GM18909 (cell line): ENCODE measurements around the gene CA10.

Experiments used
- ATAC-seq: cut with Tn5 transposase; IDR thresholded peaks from one replicate; pipeline ENCODE4 v1.9.1; 2021; ENCODE audit warnings: mild to moderate bottlenecking; ENCODE audit not compliant: unreplicated experiment, poor library complexity

CA10 gene

DNA sequence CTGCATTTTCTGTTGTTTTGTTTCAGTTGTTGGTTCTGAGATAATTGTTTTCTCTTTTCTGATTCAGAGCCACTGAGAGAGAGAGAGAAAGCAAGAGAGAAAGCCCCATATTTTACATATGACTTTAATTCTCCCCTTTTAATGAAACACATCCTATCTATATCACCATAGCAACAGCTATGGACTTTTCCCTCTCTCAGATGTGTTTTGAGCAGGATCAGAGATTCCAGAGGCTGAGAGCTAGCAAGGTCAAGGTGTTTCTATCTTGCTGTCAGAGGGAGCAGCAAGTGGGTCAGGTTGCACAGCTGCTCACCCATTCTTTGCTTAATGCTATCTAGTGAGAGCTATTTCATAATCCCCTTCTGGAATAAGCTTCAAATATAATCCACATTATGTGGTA is 415.9 kb downstream of the CA10 start:
- no peak for ATAC-seq

DNA sequence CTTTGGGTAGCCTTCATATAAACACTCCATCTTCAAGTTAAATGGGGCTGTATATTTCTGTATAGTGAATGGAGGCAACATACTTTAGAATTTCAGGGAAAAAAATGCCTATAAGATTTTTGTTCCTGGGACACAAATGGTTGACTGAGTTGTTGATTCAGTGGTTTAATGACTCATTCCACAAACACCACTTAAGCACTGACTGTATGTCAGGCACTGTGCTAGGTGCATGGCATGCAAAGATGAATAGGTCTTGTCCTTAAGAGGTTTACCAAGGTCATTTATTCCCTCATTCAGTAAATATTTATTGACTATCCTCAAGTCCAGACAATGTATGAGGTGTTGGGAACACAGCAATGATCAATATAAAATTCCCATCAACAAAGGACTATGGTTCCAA is 417.1 kb downstream of the CA10 start:
- no peak for ATAC-seq

DNA sequence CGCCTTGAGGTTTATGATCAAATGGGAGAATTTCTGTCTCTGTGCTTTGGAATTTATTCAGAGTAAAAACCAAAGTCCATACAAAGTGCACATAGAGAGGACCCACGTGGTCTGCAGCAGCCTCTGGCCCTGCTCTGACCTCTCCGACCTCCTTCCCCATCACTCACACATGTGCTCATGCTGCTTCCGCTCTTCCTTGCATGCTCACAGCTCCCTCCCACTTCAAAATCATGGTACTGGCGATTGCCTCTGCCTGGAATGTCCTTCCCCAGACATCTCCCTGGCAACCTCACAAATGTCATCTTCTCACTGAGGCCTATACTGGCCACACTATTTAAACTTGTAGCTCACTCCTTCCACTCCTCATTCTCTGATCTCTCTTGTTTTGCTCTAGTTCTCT is 418.0 kb downstream of the CA10 start:
- no peak for ATAC-seq

DNA sequence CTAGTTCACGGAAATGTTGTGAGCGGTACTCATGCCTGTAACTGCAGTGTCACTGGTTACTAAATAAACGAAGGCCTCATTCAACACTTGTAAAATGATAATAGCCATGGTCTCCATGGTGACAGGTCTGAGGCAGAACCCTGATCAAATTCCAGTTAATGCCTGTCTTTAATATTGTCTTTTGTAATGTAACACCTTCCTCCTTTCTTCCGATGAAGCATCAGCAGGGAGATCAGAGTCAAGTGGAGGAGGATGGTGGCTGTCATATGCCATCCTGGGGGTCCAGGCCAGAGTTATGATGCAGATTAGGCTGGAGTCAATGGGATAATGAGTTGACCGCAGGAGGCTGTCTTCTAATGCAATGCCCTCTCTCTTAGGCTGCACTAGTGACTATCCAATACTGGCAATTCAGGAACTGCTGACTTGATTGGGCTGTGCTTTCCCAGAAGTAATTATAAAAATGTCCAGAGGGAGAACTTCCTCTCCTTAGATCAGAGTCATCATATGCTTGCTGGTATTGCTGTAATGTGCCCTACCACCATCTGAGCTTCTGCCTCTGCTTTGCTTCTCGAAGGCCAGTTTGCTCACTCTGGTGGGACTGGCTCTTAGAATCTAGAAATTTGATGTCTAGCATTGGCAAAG is 419.1 kb downstream of the CA10 start:
- ATAC-seq: no peak

DNA sequence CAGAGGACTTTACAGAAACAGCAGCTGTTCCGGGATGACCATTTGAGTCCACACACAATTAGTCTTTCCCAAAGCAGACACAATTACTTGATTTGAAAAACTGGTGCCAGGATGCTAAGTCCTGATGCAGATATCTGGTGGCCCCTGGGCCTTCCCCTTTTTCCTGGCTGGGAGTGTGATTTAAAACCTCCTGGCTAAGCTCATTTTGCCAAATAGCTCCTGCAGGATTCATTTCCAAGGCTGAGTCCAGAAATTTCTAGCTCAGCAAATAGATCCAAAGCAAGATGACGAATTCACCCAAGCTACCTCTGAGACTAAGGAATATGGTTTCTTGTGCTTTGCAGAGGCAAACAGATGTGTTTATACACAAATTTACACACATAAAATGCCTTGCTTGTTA is 422.2 kb downstream of the CA10 start:
- no peak for ATAC-seq

DNA sequence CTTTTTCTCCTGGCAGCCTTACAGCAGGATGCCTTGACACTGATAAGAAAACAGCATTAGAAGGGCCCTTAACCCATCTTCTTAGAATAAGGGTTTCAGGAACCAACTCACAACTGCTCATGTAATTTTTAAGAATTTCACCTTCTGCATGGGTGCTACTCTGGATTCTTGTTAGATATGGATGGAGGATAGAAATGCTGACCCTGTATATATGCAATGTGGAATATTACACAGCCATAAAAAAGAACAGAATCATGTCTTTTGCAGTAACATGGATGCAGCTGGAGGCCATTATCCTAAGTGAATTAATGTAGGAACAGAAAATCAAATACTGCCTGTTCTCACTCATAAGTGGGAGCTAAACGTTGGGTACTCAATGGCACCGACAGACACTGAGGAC is 423.5 kb downstream of the CA10 start:
- ATAC-seq: no peak

DNA sequence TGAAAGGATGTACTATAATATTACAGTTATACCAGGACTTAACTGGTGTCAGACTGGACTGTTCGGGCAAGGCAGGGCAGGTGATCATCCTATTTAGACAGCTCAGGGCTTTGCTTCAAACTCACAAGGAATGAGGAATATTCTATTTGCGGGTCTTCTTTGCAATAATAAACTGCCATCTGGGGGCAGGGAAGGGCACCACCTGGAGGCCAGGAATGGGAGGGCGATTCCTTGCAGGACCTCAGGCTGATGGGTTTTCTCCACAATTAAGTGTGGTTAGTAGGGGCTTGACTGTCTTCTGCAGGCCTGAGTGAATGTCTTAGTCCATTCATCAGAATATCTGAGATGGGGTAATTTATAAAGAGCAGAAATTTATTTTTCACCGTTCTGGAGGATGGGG is 424.1 kb downstream of the CA10 start:
- ATAC-seq: no peak

DNA sequence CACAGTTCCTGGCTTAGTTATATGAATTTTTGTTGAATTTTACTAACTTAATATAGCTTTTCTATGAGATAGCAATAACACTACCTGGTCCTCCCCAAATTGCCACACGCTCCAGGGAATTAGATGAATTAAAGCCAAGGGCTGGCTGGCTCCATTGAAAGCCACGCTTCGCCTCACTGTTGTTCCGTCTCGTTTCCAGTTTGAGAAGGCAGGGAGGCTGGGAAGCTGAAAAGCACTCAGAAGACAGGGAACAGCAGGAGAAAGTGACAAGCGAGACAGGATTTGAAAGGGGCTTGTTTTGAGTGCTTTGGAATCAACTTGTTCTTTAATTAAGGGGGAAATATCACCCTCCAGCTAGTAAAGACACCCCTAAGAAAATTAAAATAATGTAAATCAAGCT is 425.3 kb downstream of the CA10 start:
- no peak for ATAC-seq

DNA sequence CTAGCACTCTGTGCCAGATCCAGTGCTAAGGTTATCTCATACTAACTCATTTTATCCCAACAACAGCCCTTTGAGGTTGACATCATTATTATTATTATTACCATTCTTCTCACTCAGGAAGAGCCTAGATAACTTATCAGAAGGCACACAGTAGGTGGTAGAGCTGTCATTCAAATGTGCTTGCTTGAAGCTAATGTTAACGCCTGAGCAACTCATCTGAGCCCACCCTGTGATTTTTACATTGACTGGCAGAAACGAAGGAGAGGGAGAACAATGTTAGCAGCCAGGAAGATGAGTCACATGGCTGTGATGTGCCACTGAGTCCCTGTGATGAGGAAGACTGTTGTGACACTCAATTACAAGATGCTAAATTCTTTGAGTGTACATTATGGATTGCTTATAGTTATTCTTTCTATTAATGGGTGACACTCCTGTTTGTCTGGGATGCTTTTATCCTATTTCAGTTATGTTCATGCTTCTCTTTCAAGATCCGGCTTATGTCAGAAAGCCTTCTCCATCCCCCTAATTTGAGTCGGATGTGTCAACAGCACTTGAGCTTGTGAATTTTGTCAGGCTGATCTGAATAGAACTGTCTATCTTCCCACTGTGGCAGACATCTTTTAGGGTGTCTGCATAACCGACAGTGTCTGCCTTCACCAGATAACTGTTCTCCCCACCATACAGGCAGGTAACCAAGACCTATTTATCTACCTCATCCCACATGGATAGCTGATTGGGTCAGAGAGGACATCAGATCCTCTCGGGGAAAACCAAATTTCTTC is 426.4 kb downstream of the CA10 start:
- ATAC-seq: no peak

DNA sequence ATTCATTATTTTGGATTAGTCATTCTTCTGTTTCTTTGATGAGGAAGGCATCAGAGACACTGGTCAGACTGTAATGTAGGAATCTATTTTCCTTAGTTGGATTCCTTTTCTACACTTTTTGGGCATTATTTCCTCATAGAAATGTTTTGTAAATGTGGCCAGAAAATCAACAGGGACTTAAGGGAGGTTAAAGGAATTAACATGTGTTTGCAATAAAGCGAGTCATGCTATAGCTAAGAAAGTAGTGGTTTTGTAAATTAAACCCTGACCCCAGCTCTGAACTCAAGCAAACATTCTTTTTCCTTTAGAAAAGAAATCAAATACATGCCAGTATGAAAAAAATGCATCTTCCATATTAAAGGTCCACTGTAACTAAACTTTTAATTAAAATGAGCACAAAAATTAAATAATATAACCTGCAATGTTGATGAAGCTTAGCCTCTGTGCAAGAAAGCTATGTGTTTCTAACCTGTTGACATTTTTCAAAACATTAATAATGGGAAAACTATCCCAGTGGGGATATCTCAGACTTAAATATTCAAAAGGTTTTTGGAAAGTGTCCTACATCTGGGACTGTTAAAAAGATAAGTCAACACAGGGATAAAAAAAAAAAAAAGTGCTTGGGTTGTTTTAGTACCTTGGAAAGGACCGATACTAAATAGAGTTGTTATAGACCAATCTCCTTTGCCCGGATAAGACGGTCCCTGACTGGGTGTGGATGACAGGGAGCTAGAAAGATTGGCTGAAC is 428.0 kb downstream of the CA10 start:
- no peak for ATAC-seq

DNA sequence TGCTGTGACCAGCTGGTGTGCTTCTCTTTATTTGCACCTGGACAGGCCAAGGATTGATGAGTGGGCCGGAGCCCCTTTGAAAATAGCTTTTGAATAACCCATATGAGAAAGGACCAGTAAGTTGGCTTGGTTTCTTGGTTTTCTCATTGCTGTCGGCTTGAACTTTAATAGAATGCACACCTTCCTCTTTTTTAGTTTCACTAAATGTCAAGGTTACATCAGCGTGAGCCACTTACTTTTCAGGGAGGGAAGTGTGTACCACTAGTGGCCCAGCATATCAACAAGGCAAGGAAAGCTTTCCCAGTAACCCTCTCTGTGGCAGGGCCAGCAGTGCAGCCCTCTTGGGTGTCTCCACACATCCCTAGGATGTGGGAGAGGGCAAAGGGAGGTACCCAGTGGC is 433.3 kb downstream of the CA10 start:
- ATAC-seq: no peak

DNA sequence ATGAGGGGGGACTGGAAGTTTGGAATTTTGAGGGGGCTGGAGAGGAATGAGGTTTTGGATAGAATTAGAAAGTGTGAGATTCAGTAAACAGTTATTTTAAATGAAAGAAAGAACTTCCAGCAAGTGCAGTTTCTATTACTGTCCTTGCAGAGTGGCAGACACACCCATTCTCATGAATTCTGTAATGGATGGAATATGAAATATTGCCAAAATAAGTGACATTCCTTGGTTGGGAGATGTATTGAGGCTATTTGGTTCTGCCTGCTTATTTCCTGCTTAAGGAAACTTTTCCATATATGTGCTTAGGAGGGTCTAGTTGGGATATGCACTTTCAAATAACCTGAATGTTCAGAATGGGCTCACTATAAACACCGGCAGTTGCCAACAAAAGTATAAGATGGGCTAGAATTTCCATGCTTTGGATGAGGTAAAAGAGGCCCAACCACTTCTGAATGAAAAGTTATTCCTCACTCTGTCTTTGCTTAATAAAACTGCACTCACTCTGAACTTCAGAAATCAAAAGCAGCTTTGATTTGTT is 434.4 kb downstream of the CA10 start:
- no peak for ATAC-seq

DNA sequence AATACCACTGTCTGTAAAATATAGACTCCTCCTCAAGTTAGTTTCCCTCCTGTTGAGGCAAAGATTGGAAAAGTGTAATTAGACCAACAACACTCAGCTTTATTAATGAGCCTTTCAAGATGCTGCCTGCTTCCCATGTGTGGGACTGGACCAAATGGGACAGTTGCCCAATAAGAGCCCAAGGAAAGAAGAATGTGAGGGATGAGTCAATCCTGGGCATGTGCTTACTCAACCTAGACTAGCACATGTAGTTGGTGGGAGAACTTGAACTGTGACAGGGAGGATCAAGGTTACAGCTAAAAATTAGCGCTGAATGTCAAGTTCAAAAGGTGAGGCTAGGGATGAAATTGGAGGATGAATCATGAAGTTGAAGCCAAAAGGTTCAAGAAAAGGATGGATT is 435.5 kb downstream of the CA10 start:
- ATAC-seq: no peak

DNA sequence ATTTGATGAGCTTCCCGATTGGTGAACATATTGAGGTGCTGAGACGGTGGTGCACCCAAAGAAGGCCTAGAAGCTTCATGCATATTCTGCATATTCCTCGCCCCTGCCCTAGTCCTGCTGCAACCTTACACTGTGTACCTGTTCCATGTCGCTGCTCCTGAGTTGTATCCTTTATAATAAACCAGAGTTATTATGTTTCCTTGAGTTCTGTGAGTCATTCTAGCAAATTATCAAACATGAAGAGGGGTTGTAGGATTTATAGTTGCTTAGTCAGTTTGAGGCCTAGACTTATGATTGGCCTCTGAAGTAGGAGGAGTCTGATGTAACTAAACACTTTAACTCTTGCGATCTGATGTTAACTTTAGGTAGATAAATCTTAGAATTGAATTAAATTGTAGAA is 436.8 kb downstream of the CA10 start:
- no peak for ATAC-seq

DNA sequence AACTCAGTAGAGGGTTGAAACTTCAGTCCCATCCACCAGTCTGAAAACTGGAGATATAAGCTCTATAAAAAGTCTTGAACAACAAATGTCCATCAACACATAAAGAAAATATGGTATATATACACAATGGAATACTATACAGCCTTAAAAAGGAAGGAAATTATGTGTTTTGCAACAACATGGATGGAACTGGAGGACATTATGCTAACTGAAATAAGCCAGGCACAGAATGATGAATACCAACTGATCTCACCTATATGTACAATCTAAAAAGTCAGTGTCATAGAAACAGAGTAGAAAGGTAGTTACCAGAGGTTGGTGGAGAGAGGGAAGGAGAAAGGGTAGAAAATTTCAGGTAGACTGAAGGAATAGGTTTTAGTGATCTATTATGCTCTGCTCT is 438.1 kb downstream of the CA10 start:
- no peak for ATAC-seq

DNA sequence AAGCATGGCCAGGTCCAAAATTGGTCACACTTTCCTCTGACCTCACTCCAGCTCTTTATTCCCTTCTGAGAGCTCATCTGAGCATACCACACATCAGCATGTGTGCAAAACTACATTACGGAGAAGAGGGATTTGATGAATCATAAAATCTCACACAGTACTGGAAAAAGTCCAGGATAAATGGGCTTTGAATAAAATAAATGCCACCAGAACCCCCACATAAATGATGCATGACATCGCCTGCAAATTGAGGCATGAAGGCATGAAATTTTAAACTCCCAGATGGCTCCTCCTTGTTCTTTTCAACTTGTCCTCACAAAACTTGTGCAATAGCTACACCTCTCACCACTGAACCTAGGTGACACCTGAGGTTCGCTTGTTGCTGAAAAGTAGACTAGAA is 439.5 kb downstream of the CA10 start:
- no peak for ATAC-seq

DNA sequence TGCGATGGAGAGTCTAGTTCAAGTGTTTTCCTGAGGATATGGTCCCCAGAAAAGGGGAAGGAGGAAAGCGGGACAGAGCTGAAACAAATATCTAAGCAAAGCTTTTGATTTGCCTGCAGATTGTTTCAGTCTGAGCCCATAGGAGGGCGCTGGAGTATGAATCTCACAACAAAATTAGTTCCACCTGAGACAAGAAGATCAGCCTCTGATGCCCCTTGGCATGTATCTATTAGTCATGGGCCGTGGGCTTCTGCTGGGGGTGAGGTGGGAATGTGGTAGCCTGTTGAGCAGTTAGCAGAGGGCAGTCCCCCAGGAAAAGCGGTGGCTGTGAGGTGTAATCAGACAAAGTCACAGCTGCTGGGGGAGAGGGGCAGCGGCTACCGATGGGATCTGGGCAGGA is 446.9 kb downstream of the CA10 start:
- no peak for ATAC-seq

DNA sequence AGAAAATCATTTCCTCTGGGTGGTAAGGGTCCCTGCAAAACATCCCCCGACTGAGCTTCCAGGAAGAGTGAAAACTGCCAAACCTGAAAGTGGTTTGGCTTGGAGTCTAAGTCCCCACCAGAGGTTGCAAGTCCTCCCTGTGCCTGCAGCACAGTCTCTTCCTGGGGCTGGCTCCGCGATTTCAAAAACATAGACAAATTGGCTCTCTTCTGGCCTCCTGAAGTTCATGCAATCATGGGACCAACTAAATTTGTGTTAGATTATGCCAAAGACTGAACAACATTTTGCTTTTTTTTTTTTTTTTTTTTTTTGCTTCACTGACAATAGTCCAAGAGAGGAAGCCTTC is 447.9 kb downstream of the CA10 start:
- no peak for ATAC-seq

DNA sequence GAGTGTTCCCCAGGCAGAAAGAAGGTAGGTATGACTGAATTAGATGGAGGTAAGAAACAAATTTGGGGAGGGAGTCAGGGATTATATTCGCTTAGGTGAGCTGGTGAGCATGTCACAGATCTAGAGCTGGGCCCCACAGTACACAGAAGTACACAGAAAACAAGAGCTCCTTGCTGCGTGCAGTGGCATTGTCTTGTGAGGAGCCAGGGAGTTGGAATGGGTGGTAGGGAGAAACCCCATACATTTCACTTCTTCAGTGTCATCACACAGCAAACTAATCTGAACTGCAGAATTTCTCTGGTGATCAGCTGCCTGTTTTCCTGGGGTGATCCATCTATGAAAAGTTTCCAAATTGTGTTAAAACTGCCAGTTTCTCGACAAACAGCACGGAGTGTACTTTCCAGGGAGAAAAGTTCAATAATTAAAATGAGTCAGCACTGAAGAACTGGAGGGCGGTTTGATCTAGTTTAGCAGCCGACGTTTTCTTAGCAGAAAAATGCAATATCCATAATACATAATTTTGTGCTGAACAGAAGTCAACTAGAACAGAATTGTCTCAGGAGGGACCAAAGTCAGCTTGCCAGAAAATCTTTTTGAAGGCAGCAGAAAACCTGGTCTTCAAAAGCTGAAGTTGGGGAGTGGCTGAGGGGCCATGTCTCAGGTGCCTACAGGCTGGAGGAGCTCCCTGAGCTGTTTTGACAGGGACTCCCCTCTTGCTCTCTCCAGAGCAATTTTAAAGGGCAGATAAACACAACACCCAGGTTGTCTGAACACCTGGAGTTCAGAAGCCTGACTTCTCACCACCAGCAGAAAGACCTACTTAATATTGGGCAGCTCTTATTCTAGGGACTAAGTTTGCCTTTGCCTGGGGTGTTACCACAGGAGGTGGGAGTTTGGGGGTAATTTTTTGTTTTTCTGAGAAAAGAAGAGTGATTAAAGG is 448.6 kb downstream of the CA10 start:
- no peak for ATAC-seq

DNA sequence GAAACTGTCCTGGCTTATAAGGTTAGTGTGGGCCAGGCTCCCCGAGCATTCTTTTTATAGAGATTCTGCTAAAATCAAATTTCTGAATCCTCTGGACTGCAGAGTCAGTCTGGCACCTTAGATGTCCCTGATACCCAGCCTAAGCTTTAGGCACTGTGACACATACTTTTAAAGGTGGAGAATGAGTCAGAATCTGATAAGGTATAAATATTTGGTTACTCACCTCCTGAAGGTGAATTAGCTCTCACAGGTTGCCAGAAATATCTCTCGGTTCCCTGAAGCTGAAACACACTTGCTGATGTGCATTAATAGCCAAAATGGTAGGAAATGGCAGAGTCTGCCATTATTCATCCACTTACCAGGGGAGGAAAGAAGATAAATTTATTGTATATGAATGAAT is 451.3 kb downstream of the CA10 start:
- no peak for ATAC-seq
